H1 (cell line): ENCODE measurements around the gene FARS2. TPM values are rescaled to one million over a fixed set of nuclear protein-coding genes. Genes with fewer than 3 reads are reported as not detected.

Source experiments
- CTCF ChIA-PET: fragments of 300-600 bp; sonication (Branson Sonifier 250); formaldehyde crosslinking; loops from one replicate; lab custom pipeline; 2021; ENCODE audit not compliant: partially characterized antibody; lab: Charles Lee
- POLR2A ChIA-PET: fragments of 300-600 bp; sonication (Branson Sonifier 250); formaldehyde crosslinking; loops from one replicate; lab custom pipeline; 2021; ENCODE audit warnings: inconsistent platforms; ENCODE audit not compliant: partially characterized antibody; lab: Charles Lee
- DNase-seq, 2 experiments: peaks; one replicate each; pipeline versions ENCODE4 v3.0.0 to v3.0.0-alpha.2; 2010 to 2022; ENCODE audit warnings: low spot score in 2 of 2, low read depth in 1 of 2, mixed read lengths in 1 of 2
- FAIRE-seq: peaks from 2 replicates; lab custom pipeline; 2011; peaks lifted over from hg19 to GRCh38; lab: Jason Lieb, UNC
- H2AFZ ChIP-seq: 2 replicates; pipeline ENCODE4 v1.8.1; 2012; ENCODE audit warnings: low read length, inconsistent platforms
- H2AK5ac ChIP-seq: 2 replicates; pipeline ENCODE4 v1.6.1; 2013; ENCODE audit warnings: low read depth, low read length
- H2BK120ac ChIP-seq: replicated peaks from 2 replicates; pipeline ENCODE3; 2013; ENCODE audit warnings: low read depth, low read length, inconsistent platforms
- H2BK12ac ChIP-seq: 2 replicates; pipeline ENCODE4 v1.6.1; 2013; ENCODE audit warnings: low read depth, low read length
- H2BK15ac ChIP-seq: 2 replicates; pipeline ENCODE4 v1.6.1; 2013; ENCODE audit warnings: low read length
- H2BK20ac ChIP-seq: 2 replicates; pipeline ENCODE4 v1.6.1; 2013; ENCODE audit warnings: low read length
- H2BK5ac ChIP-seq: 2 replicates; pipeline ENCODE4 v1.6.1; 2013; ENCODE audit warnings: low read depth, low read length
- H3K14ac ChIP-seq: 2 replicates; pipeline ENCODE4 v1.6.1; 2013; ENCODE audit warnings: inconsistent platforms; ENCODE audit not compliant: insufficient read length
- H3K18ac ChIP-seq: 2 replicates; pipeline ENCODE4 v1.6.1; 2013; ENCODE audit warnings: low read length; ENCODE audit errors: extremely low read depth
- H3K23ac ChIP-seq: 2 replicates; pipeline ENCODE4 v1.6.1; 2013; ENCODE audit warnings: inconsistent platforms; ENCODE audit not compliant: insufficient read length
- H3K23me2 ChIP-seq: 2 replicates; pipeline ENCODE4 v1.6.1; 2013; ENCODE audit warnings: low read depth, low read length
- H3K27ac ChIP-seq: 2 replicates; pipeline ENCODE4 v1.6.1; 2011; ENCODE audit warnings: low read depth, low read length, inconsistent platforms
- H3K27me3 ChIP-seq, 4 experiments: replicated peaks in 1 of 4; 1 replicate in 1 of 4; 2 replicates in 3 of 4; pipeline versions ENCODE4 v1.6.1 to v1.8.1; 2011 to 2013; ENCODE audit warnings: low read length in 3 of 4, mild to moderate bottlenecking in 3 of 4, inconsistent platforms in 2 of 4, mixed read lengths in 2 of 4, moderate library complexity in 1 of 4; ENCODE audit not compliant: control insufficient read depth in 3 of 4, insufficient read depth in 3 of 4; ENCODE audit errors: extremely low read depth in 1 of 4
- H3K36me3 ChIP-seq, 4 experiments: 2 replicates each; pipeline versions ENCODE4 v1.6.1 to v1.8.1; 2011 to 2013; ENCODE audit warnings: mild to moderate bottlenecking in 4 of 4, low read length in 3 of 4, moderate library complexity in 2 of 4, control low read depth in 1 of 4, inconsistent platforms in 1 of 4; ENCODE audit not compliant: insufficient read depth in 4 of 4, control insufficient read depth in 2 of 4
- H3K4ac ChIP-seq: replicated peaks from 2 replicates; pipeline ENCODE3; 2013; ENCODE audit warnings: low read length, low read depth, mixed read lengths, inconsistent platforms; ENCODE audit not compliant: insufficient read length
- H3K4me1 ChIP-seq, 4 experiments: replicated peaks in 1 of 4; 1 replicate in 1 of 4; 2 replicates in 3 of 4; pipeline versions ENCODE4 v1.6.1 to v1.8.1; 2011 to 2013; ENCODE audit warnings: low read length in 3 of 4, inconsistent platforms in 2 of 4, mixed read lengths in 1 of 4; ENCODE audit not compliant: insufficient read depth in 4 of 4, control insufficient read depth in 3 of 4
- H3K4me2 ChIP-seq, 2 experiments: 2 replicates each; pipeline versions ENCODE4 v1.6.1 to v1.8.1; 2011 to 2013; ENCODE audit warnings: low read depth in 2 of 2, low read length in 2 of 2, control low read depth in 1 of 2, inconsistent platforms in 1 of 2, mild to moderate bottlenecking in 1 of 2; ENCODE audit not compliant: insufficient read depth in 1 of 2
- H3K4me3 ChIP-seq, 4 experiments: fragments of 200-600, 300-600 bp in 1 of 4; sonication (generic), shearing (Covaris generic), sonication (Bioruptor Twin) in 1 of 4; 2 replicates each; pipeline versions ENCODE4 v1.5.1 to v1.8.1; 2011 to 2016; ENCODE audit warnings: low read length in 4 of 4, low read depth in 3 of 4, control low read depth in 2 of 4, inconsistent platforms in 2 of 4, mild to moderate bottlenecking in 2 of 4, mixed read lengths in 1 of 4, moderate library complexity in 1 of 4; ENCODE audit not compliant: insufficient read depth in 2 of 4; ENCODE audit errors: extremely low read depth in 1 of 4
- H3K56ac ChIP-seq: replicated peaks from 2 replicates; pipeline ENCODE3; 2013; ENCODE audit warnings: low read depth, mild to moderate bottlenecking, mixed read lengths, low read length, inconsistent platforms; ENCODE audit not compliant: insufficient read length
- H3K79me1 ChIP-seq: 2 replicates; pipeline ENCODE4 v1.6.1; 2013; ENCODE audit warnings: low read depth, low read length, control low read depth
- H3K79me2 ChIP-seq, 2 experiments: 2 replicates each; pipeline versions ENCODE4 v1.6.1 to v1.8.1; 2012 to 2013; ENCODE audit warnings: low read length in 2 of 2, mild to moderate bottlenecking in 2 of 2, inconsistent platforms in 1 of 2; ENCODE audit not compliant: insufficient read depth in 2 of 2, control insufficient read depth in 1 of 2
- H3K9ac ChIP-seq, 4 experiments: replicated peaks in 1 of 4; 1 replicate in 1 of 4; 2 replicates in 3 of 4; pipeline versions ENCODE4 v1.6.1 to v1.8.1; 2011 to 2013; ENCODE audit warnings: low read depth in 3 of 4, low read length in 3 of 4, control low read depth in 2 of 4, mild to moderate bottlenecking in 2 of 4, moderate library complexity in 2 of 4, inconsistent platforms in 1 of 4; ENCODE audit errors: extremely low read depth in 1 of 4
- H3K9me3 ChIP-seq, 2 experiments: 2 replicates each; pipeline versions ENCODE4 v1.6.1 to v1.8.1; 2012 to 2013; ENCODE audit warnings: mild to moderate bottlenecking in 2 of 2, moderate library complexity in 2 of 2, control low read depth in 1 of 2, inconsistent platforms in 1 of 2, low read depth in 1 of 2, low read length in 1 of 2, mixed read lengths in 1 of 2; ENCODE audit not compliant: insufficient read depth in 2 of 2
- H4K20me1 ChIP-seq, 2 experiments: replicated peaks in 1 of 2; 2 replicates each; pipeline versions ENCODE3 to v1.8.1; 2011 to 2013; ENCODE audit warnings: inconsistent platforms in 2 of 2, low read length in 2 of 2, mild to moderate bottlenecking in 1 of 2; ENCODE audit not compliant: insufficient read depth in 2 of 2, control insufficient read depth in 1 of 2
- H4K5ac ChIP-seq: 2 replicates; pipeline ENCODE4 v1.6.1; 2013; ENCODE audit warnings: low read length, low read depth, mixed read lengths, inconsistent platforms; ENCODE audit not compliant: insufficient read length
- H4K8ac ChIP-seq: 2 replicates; pipeline ENCODE4 v1.8.0; 2013; ENCODE audit warnings: mild to moderate bottlenecking, moderate library complexity, low read length, inconsistent platforms; ENCODE audit not compliant: insufficient read depth; ENCODE audit errors: extremely low read depth
- H4K91ac ChIP-seq: replicated peaks from 2 replicates; pipeline ENCODE3; 2013; ENCODE audit warnings: low read length, mixed read lengths, inconsistent platforms; ENCODE audit not compliant: insufficient read length
- BRCA1 ChIP-seq: IDR thresholded peaks from 2 replicates; pipeline ENCODE4 v1.6.1; 2012; ENCODE audit warnings: low read depth, low read length, improper control_type of control experiment
- CEBPB ChIP-seq: IDR thresholded peaks from 2 replicates; pipeline ENCODE4 v1.6.1; 2012; ENCODE audit warnings: low read depth, low read length
- WGBS, 2 experiments: shearing (Covaris generic) in 1 of 2; methylation state at CpG; one replicate each; pipeline versions ENCODE4 v1.1.6 to v1.1.7; 2013 to 2015; ENCODE audit warnings: low lambda C conversion rate in 2 of 2, mixed read lengths in 2 of 2, inconsistent platforms in 1 of 2, low coverage in 1 of 2, missing lambda C conversion rate in 1 of 2; ENCODE audit not compliant: insufficient replicate concordance in 2 of 2, insufficient coverage in 1 of 2, insufficient read length in 1 of 2; ENCODE audit errors: extremely low coverage in 1 of 2, missing lambda C conversion rate in 1 of 2; 5-methylcytosine and 5-hydroxymethylcytosine counted together
- polyA plus RNA-seq, 7 experiments: library from polyadenylated mRNA; depleted of rRNA in 3 of 7; stranded (reverse) in 5 of 7; unstranded in 2 of 7; fragments of >200 nt in 5 of 7; fragments of 200-250 nt in 2 of 7; gene quantifications; 1 replicate in 5 of 7; 2 replicates in 1 of 7; 4 replicates in 1 of 7; pipeline versions ENCODE4 v1.2.1 to v1.2.3, GENCODE V29; 2011 to 2013; ENCODE audit warnings: missing spikeins in 2 of 7, mixed read lengths in 2 of 7
- total RNA-seq: library from RNA; stranded (reverse); fragmentation: NEBNext Ultra II Directional; extraction: Animal tissue kit (Norgen Biotek cat#: 25700); gene quantifications from 2 replicates; pipeline ENCODE4 v1.2.1, GENCODE V29; 2021

FARS2 gene
- total and polyA plus RNA-seq, 2 of the 8 experiments (the other 6 are each of a cell fraction or from before 2014, with no cell fraction given), result 11.7 to 14.4 TPM

DNA sequence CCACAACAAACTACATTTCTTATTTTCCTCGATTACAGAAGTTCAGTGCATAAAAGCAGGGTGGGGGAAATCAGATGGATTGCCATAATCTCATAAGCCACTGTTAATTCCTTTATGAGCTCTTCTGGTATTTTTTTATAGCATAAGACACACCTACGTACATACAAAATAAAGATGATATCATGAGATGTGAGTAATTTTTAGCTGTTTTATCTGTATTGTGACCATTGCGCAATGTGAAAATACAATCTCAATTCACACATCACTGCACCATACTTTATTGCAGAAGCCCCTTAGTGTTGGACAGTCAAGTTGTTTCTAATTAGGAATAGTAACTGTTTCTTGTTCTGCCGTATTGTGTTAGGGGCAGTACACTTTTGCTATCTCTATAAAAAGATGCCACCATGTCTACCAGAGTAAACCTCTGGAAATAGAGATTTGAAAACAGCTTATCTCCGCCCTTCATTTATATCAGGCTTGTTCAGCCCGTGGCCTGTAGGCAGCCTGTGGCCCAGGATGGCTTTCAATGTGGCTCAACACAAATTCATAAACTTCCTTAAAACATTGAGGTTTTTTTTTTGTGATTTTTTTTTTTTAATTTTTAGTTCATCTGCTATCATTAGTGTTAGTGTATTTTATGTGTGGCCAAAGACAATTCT lies 90.4 kb downstream of the FARS2 start:
- WGBS, 2 experiments, result 93% methylated on average over 6 of the region's 6 CpGs; no CpG with 5 or more reads in 1 of the 2 experiments
- no peaks in the 10 kb centered on the region for H3K79me2 ChIP-seq
- no peak overlapping the region for H2AFZ ChIP-seq
- no peaks in the 10 kb centered on the region for H3K23me2 ChIP-seq
- H4K20me1 ChIP-seq, result peaks cover 0 to 3% of the 10 kb centered on the region in 2 experiments
- DNase-seq, result no peak
- H2BK20ac ChIP-seq, result no peak overlapping the region
- no peak overlapping the region for H4K8ac ChIP-seq
- CTCF ChIA-PET, result interaction anchor here (0.5 to 2.0 kb wide), 6 partner anchors 9 to 222 kb away, joined by 3 to 6 read pairs (median 4); no protein-coding TSS in a partner anchor
- no peaks in the 10 kb centered on the region for H3K4me1 ChIP-seq
- H3K79me1 ChIP-seq, result no peaks in the 10 kb centered on the region
- H3K27ac ChIP-seq, result no peak overlapping the region
- no peak overlapping the region for H3K4me3 ChIP-seq
- H3K23ac ChIP-seq, result no peak overlapping the region
- no peak overlapping the region for H2AK5ac ChIP-seq
- H3K14ac ChIP-seq, result no peak overlapping the region
- H3K4me2 ChIP-seq, result no peak overlapping the region
- no peak overlapping the region for H3K18ac ChIP-seq
- H3K27me3 ChIP-seq, result no peaks in the 10 kb centered on the region
- TF ChIP-seq CEBPB (peak; percentile 88), BRCA1 (no peak)
- no peak overlapping the region for H2BK5ac ChIP-seq
- H2BK120ac ChIP-seq, result no peak overlapping the region
- H2BK15ac ChIP-seq, result no peak overlapping the region
- no peaks in the 10 kb centered on the region; a peak in 1 of 8 replicates for H3K36me3 ChIP-seq
- H3K4ac ChIP-seq, result no peak overlapping the region
- H3K9ac ChIP-seq, result no peak overlapping the region
- H3K56ac ChIP-seq, result no peak overlapping the region
- FAIRE-seq, result no peak
- POLR2A ChIA-PET, result interaction anchor here (0.6 kb wide), 1 partner anchor 9 kb away, joined by 4 read pairs; no protein-coding TSS in a partner anchor
- H3K9me3 ChIP-seq, result no peaks in the 10 kb centered on the region
- no peak overlapping the region for H4K5ac ChIP-seq
- no peak overlapping the region for H4K91ac ChIP-seq
- no peak overlapping the region for H2BK12ac ChIP-seq
